Tibial nerve (tissue), 4 donors: Measurements from ENCODE around the gene GNGT2. TPM values are rescaled to one million over a fixed set of nuclear protein-coding genes. Genes with fewer than 3 reads are reported as not detected.

Source experiments
- DNase-seq, 2 donors: peaks; one replicate each; pipeline ENCODE4 v3.0.0-alpha.2; 2019; ENCODE audit warnings: low spot score in 2 of 2
- H3K27ac ChIP-seq, 4 donors: fragments of 200-600 bp; sonication (generic) in 3 of 4; one replicate each; pipeline ENCODE4 v1.5.1; 2017 to 2019; ENCODE audit warnings: mild to moderate bottlenecking in 1 of 4
- H3K27me3 ChIP-seq, 2 donors: fragments of 200-600 bp; sonication (generic) in 1 of 2; one replicate each; pipeline versions ENCODE4 v1.5.1 to v1.6.0; 2017 to 2019
- H3K36me3 ChIP-seq, 3 donors: fragments of 200-600 bp; sonication (generic); one replicate each; pipeline ENCODE4 v1.5.1; 2018 to 2019
- H3K4me1 ChIP-seq, 4 donors: fragments of 200-600 bp; sonication (generic) in 3 of 4; one replicate each; pipeline ENCODE4 v1.5.1; 2017 to 2019
- H3K4me3 ChIP-seq, 4 donors: fragments of 200-600 bp; sonication (generic) in 3 of 4; one replicate each; pipeline ENCODE4 v1.5.1; 2017 to 2019; ENCODE audit warnings: mild to moderate bottlenecking in 1 of 4, moderate library complexity in 1 of 4
- H3K9me3 ChIP-seq, 4 donors: fragments of 200-600 bp; sonication (generic) in 3 of 4; one replicate each; pipeline ENCODE4 v1.5.1; 2017 to 2019
- EP300 ChIP-seq, 2 donors: sonication (generic); formaldehyde crosslinking; IDR thresholded peaks; one replicate each; pipeline ENCODE4 v1.6.1; 2017; ENCODE audit warnings: antibody characterized with exemption in 2 of 2, mild to moderate bottlenecking in 1 of 2
- POLR2A ChIP-seq, 2 donors: fragments of 450-650 bp; IDR thresholded peaks; one replicate each; pipeline ENCODE4 v1.6.1; 2017; ENCODE audit warnings: antibody characterized with exemption in 2 of 2, mild to moderate bottlenecking in 2 of 2, moderate library complexity in 2 of 2
- WGBS, 2 donors: methylation state at CpG; one replicate each; pipeline ENCODE4 v1.1.5; 2018; 5-methylcytosine and 5-hydroxymethylcytosine counted together
- total RNA-seq, 4 donors: library from RNA; depleted of rRNA; stranded (reverse); fragments of >200 nt; gene quantifications; one replicate each; pipeline ENCODE4 v1.1.0, GENCODE V29; 2016
- TF ChIP-seq, protein P1 (sequence below), 5 experiments: fragments of 200-600 bp in 3 of 5; fragments of 450-650 bp in 2 of 5; sonication (generic) in 3 of 5; IDR thresholded peaks; one replicate each; pipeline ENCODE4 v1.5.1; 2016 to 2019; ENCODE audit warnings: antibody characterized with exemption in 5 of 5, mild to moderate bottlenecking in 3 of 5, moderate library complexity in 2 of 5

The GNGT2 gene
- total RNA-seq, 4 donors from 2014 or later = 1.2 TPM; not detected in 3

DNA sequence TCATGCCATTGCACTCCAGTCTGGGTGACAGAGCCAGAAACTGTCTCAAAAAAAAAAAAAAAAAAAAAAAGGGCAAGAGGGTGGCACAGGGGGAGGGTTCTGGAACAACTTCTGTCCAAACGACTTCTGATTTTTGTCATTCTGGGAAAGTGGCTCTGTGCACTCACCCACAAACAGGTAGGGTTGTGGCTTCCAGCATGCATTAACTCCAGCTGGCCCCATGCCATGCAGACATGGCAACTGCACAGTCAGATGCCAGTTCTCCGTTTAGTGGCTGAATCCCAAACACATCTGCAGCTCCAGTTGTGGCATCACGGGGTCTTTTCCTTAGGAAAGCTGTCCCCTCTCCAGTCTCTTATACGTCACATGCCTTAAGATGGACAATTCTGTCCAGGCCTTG, 47.5 kb downstream of the GNGT2 start:
- no peak overlapping the region for H3K27ac ChIP-seq
- peaks cover 0 to 36% of the 10 kb centered on the region in 2 donors for H3K27me3 ChIP-seq
- no peak for DNase-seq
- TF ChIP-seq EP300 (IDR thresholded peaks at IDR 0.05) (no peak), POLR2A (IDR thresholded peaks at IDR 0.05) (no peak)
- TF ChIP-seq, protein P1, sequence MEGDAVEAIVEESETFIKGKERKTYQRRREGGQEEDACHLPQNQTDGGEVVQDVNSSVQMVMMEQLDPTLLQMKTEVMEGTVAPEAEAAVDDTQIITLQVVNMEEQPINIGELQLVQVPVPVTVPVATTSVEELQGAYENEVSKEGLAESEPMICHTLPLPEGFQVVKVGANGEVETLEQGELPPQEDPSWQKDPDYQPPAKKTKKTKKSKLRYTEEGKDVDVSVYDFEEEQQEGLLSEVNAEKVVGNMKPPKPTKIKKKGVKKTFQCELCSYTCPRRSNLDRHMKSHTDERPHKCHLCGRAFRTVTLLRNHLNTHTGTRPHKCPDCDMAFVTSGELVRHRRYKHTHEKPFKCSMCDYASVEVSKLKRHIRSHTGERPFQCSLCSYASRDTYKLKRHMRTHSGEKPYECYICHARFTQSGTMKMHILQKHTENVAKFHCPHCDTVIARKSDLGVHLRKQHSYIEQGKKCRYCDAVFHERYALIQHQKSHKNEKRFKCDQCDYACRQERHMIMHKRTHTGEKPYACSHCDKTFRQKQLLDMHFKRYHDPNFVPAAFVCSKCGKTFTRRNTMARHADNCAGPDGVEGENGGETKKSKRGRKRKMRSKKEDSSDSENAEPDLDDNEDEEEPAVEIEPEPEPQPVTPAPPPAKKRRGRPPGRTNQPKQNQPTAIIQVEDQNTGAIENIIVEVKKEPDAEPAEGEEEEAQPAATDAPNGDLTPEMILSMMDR (IDR thresholded peaks at IDR 0.05) = no peak
- H3K4me3 ChIP-seq = no peak overlapping the region
- no peaks in the 10 kb centered on the region for H3K36me3 ChIP-seq
- H3K4me1 ChIP-seq = no peaks in the 10 kb centered on the region
- H3K9me3 ChIP-seq = no peaks in the 10 kb centered on the region
- WGBS, 2 donors = 59 to 76% methylated on average over 4 of the region's 4 CpGs

GRCh38 chr17:49157784-49158183, 52.6 kb downstream of the GNGT2 start:
- no peak for DNase-seq
- no peaks in the 10 kb centered on the region for H3K9me3 ChIP-seq
- H3K36me3 ChIP-seq = no peaks in the 10 kb centered on the region
- WGBS, 2 donors = 76 to 81% methylated on average over 8 of the region's 8 CpGs
- H3K4me3 ChIP-seq = no peak overlapping the region
- no peaks in the 10 kb centered on the region for H3K4me1 ChIP-seq
- no peak overlapping the region for H3K27ac ChIP-seq
- TF ChIP-seq EP300 (IDR thresholded peaks at IDR 0.05) = no peak
- no peak for TF ChIP-seq POLR2A (IDR thresholded peaks at IDR 0.05)
- TF ChIP-seq, protein P1 (IDR thresholded peaks at IDR 0.05) = no peak
- H3K27me3 ChIP-seq = peaks cover 0 to 35% of the 10 kb centered on the region in 2 donors

DNA sequence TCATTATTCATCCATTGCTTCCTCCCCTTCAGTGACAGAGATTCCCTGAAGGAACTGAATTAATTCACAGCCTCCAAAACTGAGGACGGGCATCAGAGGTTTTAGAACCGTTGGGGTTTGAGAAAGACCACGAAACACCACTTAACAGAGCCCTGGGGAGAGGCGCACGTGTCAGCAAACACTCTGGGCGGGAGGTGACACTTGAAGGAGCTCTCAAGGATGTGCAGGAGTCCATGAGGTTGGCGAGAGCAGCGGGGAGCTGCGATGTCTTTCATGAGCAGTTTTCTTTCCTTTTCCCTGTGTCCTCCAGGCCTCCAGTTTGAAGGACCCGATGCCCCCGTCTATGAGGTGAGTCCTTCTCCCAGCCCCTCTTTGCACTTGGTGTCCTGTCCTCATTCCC, 54.1 kb downstream of the GNGT2 start:
- no peak for DNase-seq
- Histone ChIP-seq H3K27me3 (peaks cover 0 to 43% of the 10 kb centered on the region in 2 donors), H3K4me1 (no peaks in the 10 kb centered on the region), H3K36me3 (no peaks in the 10 kb centered on the region), H3K27ac (no peak overlapping the region), H3K9me3 (no peaks in the 10 kb centered on the region), H3K4me3 (no peak overlapping the region)
- 78 to 83% methylated on average over 11 of the region's 11 CpGs for WGBS, 2 donors
- TF ChIP-seq EP300 (IDR thresholded peaks at IDR 0.05) (no peak), POLR2A (IDR thresholded peaks at IDR 0.05) (no peak)
- TF ChIP-seq, protein P1 (IDR thresholded peaks at IDR 0.05) = no peak

Other genes starting within 250 kb of the GNGT2 start
- gene GIP, start 242.0 kb downstream of the GNGT2 start, total RNA-seq = not detected
- gene IGF2BP1, start 213.2 kb downstream of the GNGT2 start, total RNA-seq = not detected
- gene B4GALNT2, start 77.8 kb downstream of the GNGT2 start, total RNA-seq = not detected
- 10 to 100 TPM in 3 of 4 donors, 1 to 10 TPM in 1; 9.6 to 14.4 (median 12.0) TPM for gene ABI3, start 133 bp upstream of the GNGT2 start, total RNA-seq
- 1 to 10 TPM in 1 of 4 donors, under 1 TPM in 2, not detected in 1; 0.21 to 1.3 (median 0.98) TPM for gene PHOSPHO1, start 20.2 kb upstream of the GNGT2 start, total RNA-seq
- 10 to 100 TPM; 35.7 to 58.6 (median 43.9) TPM for gene ZNF652, start 151.7 kb upstream of the GNGT2 start, total RNA-seq
- gene PHB1, start 204.3 kb upstream of the GNGT2 start, total RNA-seq = 100 to 1,000 TPM in 1 of 4 donors, 10 to 100 TPM in 3; 83.5 to 114 (median 90.4) TPM